Astrocyte (in vitro differentiated cells and primary cell): Measurements from ENCODE around the gene PCBP1. TPM values are rescaled to one million over a fixed set of nuclear protein-coding genes. Genes with fewer than 3 reads are reported as not detected.

Experiments
- DNase-seq: peaks from one replicate; pipeline ENCODE4 v3.0.0-alpha.2; 2010; ENCODE audit warnings: low read depth
- FAIRE-seq: peaks from 2 replicates; lab custom pipeline; 2011; peaks lifted over from hg19 to GRCh38; lab: Jason Lieb, UNC
- H2AFZ ChIP-seq: 2 replicates; pipeline ENCODE4 v1.6.0; 2012; ENCODE audit warnings: low read depth, low read length, inconsistent platforms
- H3K27ac ChIP-seq: 2 replicates; pipeline ENCODE4 v1.5.1; 2011; ENCODE audit warnings: low read depth, low read length, inconsistent platforms
- H3K27me3 ChIP-seq: 2 replicates; pipeline ENCODE4 v1.6.0; 2011; ENCODE audit warnings: low read length, inconsistent platforms; ENCODE audit not compliant: insufficient read depth
- H3K36me3 ChIP-seq: 2 replicates; pipeline ENCODE4 v1.5.1; 2011; ENCODE audit warnings: low read length, inconsistent platforms; ENCODE audit not compliant: insufficient read depth
- H3K4me1 ChIP-seq: 2 replicates; pipeline ENCODE4 v1.5.1; 2011; ENCODE audit warnings: low read length, inconsistent platforms; ENCODE audit not compliant: insufficient read depth
- H3K4me2 ChIP-seq: 2 replicates; pipeline ENCODE4 v1.6.0; 2012; ENCODE audit warnings: low read length, inconsistent platforms
- H3K4me3 ChIP-seq: 2 replicates; pipeline ENCODE4 v1.5.1; 2011; ENCODE audit warnings: low read depth, mild to moderate bottlenecking, low read length, inconsistent platforms; ENCODE audit not compliant: insufficient read depth
- H3K79me2 ChIP-seq: 2 replicates; pipeline ENCODE4 v1.6.0; 2012; ENCODE audit warnings: mild to moderate bottlenecking, low read length, inconsistent platforms; ENCODE audit not compliant: insufficient read depth
- H3K9ac ChIP-seq: 2 replicates; pipeline ENCODE4 v1.6.0; 2012; ENCODE audit warnings: mild to moderate bottlenecking, low read length, inconsistent platforms
- H3K9me3 ChIP-seq: 2 replicates; pipeline ENCODE4 v1.5.1; 2012; ENCODE audit warnings: low read depth, mild to moderate bottlenecking, low read length, inconsistent platforms; ENCODE audit not compliant: insufficient read depth
- H4K20me1 ChIP-seq: 2 replicates; pipeline ENCODE4 v1.6.0; 2012; ENCODE audit warnings: low read length, inconsistent platforms; ENCODE audit not compliant: insufficient read depth
- H3K27ac Mint-ChIP-seq: one replicate; pipeline ENCODE4 v1.8.0; 2021; ENCODE audit warnings: mild to moderate bottlenecking, mixed read lengths; ENCODE audit not compliant: unreplicated experiment
- H3K27me3 Mint-ChIP-seq: one replicate; pipeline ENCODE4 v1.8.0; 2021; ENCODE audit warnings: low read depth, mixed read lengths; ENCODE audit not compliant: unreplicated experiment
- H3K36me3 Mint-ChIP-seq: one replicate; pipeline ENCODE4 v1.8.0; 2021; ENCODE audit warnings: low read depth, mixed read lengths; ENCODE audit not compliant: unreplicated experiment
- H3K4me1 Mint-ChIP-seq: one replicate; pipeline ENCODE4 v1.8.0; 2021; ENCODE audit warnings: low read depth, mixed read lengths; ENCODE audit not compliant: unreplicated experiment
- H3K4me3 Mint-ChIP-seq: one replicate; pipeline ENCODE4 v1.8.0; 2021; ENCODE audit warnings: mild to moderate bottlenecking, moderate library complexity, mixed read lengths; ENCODE audit not compliant: unreplicated experiment
- H3K9me3 Mint-ChIP-seq: one replicate; pipeline ENCODE4 v1.8.0; 2021; ENCODE audit warnings: mild to moderate bottlenecking, mixed read lengths; ENCODE audit not compliant: unreplicated experiment
- CTCF ChIP-seq: IDR thresholded peaks from 2 replicates; pipeline ENCODE4 v1.5.1; 2011; ENCODE audit warnings: low read depth, mild to moderate bottlenecking, inconsistent platforms, low read length, moderate library complexity; ENCODE audit not compliant: insufficient read depth
- EZH2 ChIP-seq: IDR thresholded peaks from 2 replicates; pipeline ENCODE4 v1.6.1; 2012; ENCODE audit warnings: mild to moderate bottlenecking, low read length, inconsistent platforms; ENCODE audit not compliant: insufficient read depth
- total RNA-seq: library from RNA; stranded (reverse); gene quantifications from 2 replicates; pipeline ENCODE4 v1.2.1, GENCODE V29; 2021

PCBP1 gene
- total RNA-seq, 1 donor from 2014 or later, result 205 TPM

DNA sequence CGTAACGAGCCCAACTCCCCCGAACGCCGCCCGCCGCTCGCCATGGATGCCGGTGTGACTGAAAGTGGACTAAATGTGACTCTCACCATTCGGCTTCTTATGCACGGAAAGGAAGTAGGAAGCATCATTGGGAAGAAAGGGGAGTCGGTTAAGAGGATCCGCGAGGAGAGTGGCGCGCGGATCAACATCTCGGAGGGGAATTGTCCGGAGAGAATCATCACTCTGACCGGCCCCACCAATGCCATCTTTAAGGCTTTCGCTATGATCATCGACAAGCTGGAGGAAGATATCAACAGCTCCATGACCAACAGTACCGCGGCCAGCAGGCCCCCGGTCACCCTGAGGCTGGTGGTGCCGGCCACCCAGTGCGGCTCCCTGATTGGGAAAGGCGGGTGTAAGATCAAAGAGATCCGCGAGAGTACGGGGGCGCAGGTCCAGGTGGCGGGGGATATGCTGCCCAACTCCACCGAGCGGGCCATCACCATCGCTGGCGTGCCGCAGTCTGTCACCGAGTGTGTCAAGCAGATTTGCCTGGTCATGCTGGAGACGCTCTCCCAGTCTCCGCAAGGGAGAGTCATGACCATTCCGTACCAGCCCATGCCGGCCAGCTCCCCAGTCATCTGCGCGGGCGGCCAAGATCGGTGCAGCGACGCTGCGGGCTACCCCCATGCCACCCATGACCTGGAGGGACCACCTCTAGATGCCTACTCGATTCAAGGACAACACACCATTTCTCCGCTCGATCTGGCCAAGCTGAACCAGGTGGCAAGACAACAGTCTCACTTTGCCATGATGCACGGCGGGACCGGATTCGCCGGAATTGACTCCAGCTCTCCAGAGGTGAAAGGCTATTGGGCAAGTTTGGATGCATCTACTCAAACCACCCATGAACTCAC, 673 bp downstream of the PCBP1 start:
- DNase-seq, result no peak
- H3K27me3 Mint-ChIP-seq, result no peaks in the 10 kb centered on the region
- H3K36me3 Mint-ChIP-seq, result peaks cover 18% of the 10 kb centered on the region
- H3K4me1 Mint-ChIP-seq, result peaks cover 27% of the 10 kb centered on the region
- Histone ChIP-seq H3K27me3 (no peaks in the 10 kb centered on the region), H4K20me1 (peaks cover 21% of the 10 kb centered on the region), H3K9me3 (no peaks in the 10 kb centered on the region), H3K27ac (peak overlapping the region; percentile 100), H3K9ac (peak overlapping the region; percentile 99), H3K79me2 (peaks cover 36% of the 10 kb centered on the region), H3K4me1 (peaks cover 18% of the 10 kb centered on the region), H3K4me2 (peak overlapping the region; percentile 95), H2AFZ (no peak overlapping the region), H3K36me3 (no peaks in the 10 kb centered on the region), H3K4me3 (peak overlapping the region; percentile 97)
- no peak for TF ChIP-seq EZH2
- TF ChIP-seq CTCF, result no peak
- peak overlapping the region; percentile 99 for H3K27ac Mint-ChIP-seq
- no peaks in the 10 kb centered on the region for H3K9me3 Mint-ChIP-seq
- no peak for FAIRE-seq
- peak overlapping the region; percentile 99 for H3K4me3 Mint-ChIP-seq

DNA sequence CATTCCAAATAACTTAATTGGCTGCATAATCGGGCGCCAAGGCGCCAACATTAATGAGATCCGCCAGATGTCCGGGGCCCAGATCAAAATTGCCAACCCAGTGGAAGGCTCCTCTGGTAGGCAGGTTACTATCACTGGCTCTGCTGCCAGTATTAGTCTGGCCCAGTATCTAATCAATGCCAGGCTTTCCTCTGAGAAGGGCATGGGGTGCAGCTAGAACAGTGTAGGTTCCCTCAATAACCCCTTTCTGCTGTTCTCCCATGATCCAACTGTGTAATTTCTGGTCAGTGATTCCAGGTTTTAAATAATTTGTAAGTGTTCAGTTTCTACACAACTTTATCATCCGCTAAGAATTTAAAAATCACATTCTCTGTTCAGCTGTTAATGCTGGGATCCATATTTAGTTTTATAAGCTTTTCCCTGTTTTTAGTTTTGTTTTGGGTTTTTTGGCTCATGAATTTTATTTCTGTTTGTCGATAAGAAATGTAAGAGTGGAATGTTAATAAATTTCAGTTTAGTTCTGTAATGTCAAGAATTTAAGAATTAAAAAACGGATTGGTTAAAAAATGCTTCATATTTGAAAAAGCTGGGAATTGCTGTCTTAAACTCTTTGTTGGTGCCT, 1.4 kb downstream of the PCBP1 start:
- no peaks in the 10 kb centered on the region for H3K27me3 ChIP-seq
- peaks cover 21% of the 10 kb centered on the region for H3K4me1 Mint-ChIP-seq
- H3K36me3 ChIP-seq, result no peaks in the 10 kb centered on the region
- no peak for TF ChIP-seq EZH2
- no peak for TF ChIP-seq CTCF
- peak overlapping the region; percentile 97 for H3K4me3 ChIP-seq
- peaks cover 36% of the 10 kb centered on the region for H3K79me2 ChIP-seq
- no peaks in the 10 kb centered on the region for H3K27me3 Mint-ChIP-seq
- DNase-seq, result no peak
- peaks cover 21% of the 10 kb centered on the region for H4K20me1 ChIP-seq
- H3K27ac Mint-ChIP-seq, result peak overlapping the region; percentile 99
- H3K27ac ChIP-seq, result peak overlapping the region; percentile 100
- H3K4me3 Mint-ChIP-seq, result peak overlapping the region; percentile 99
- H3K36me3 Mint-ChIP-seq, result peaks cover 18% of the 10 kb centered on the region
- H3K4me1 ChIP-seq, result peaks cover 18% of the 10 kb centered on the region
- H3K9me3 ChIP-seq, result no peaks in the 10 kb centered on the region
- no peak for FAIRE-seq
- peak overlapping the region; percentile 99 for H3K9ac ChIP-seq
- peak overlapping the region; percentile 95 for H3K4me2 ChIP-seq
- no peak overlapping the region for H2AFZ ChIP-seq
- no peaks in the 10 kb centered on the region for H3K9me3 Mint-ChIP-seq
